NCI-H2196 (cell line): ENCODE measurements around the gene GPR68.
A peak's percentile ranks its signal among the peaks of the same experiment; 100 is the strongest.

Source experiments
- DNase-seq: peaks from one replicate; lab custom pipeline; 2025; ENCODE audit not compliant: unreplicated experiment; lab: John Stamatoyannopoulos, UW

GPR68 gene, protein sequence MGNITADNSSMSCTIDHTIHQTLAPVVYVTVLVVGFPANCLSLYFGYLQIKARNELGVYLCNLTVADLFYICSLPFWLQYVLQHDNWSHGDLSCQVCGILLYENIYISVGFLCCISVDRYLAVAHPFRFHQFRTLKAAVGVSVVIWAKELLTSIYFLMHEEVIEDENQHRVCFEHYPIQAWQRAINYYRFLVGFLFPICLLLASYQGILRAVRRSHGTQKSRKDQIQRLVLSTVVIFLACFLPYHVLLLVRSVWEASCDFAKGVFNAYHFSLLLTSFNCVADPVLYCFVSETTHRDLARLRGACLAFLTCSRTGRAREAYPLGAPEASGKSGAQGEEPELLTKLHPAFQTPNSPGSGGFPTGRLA

DNA sequence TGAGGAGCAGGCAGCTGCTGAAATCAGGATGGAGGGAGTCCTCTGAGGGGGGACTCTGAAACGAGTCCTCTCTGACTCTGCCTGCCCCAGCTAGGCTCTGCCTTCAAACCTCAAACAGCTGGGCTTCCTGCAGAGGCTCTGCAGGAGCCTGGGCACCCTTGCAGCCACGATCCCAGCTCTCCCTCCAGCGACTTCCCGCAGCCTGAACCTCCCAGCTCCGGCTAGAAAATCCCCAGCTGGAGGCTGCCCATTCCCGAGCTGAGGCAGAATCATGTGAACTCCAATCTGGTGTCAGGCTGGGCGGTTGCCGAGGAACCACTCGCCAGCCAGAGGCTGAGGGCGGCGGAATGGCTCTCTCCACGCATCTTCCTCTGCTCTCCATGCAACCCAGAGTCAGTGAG, at the start of gene GPR68:
GPR68 (minus strand) TSS at position 204 of the 401 bp plus-strand sequence. CDS start 9,654 bp downstream, outside the sequence.
- DNase-seq: no peak

DNA sequence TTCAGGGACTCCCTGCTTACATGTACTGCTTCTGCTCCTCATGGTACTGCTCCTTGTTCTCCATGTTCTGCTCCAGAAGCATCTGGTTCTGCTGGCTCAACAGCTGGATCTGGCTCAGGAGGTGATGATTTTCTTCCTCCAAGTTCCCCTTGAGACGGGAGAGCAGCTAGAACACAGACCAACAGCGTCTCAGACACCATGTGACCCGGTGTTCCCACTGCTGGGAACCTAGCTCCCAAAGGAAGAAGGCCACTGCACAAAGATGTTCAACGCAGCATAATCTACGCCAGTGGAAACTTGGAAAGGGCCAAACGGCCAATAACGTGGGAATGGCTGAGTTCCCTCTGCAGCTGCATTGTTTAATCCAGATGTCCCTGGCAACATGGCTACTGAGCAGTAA, 49.6 kb upstream of the GPR68 start:
- no peak for DNase-seq

DNA sequence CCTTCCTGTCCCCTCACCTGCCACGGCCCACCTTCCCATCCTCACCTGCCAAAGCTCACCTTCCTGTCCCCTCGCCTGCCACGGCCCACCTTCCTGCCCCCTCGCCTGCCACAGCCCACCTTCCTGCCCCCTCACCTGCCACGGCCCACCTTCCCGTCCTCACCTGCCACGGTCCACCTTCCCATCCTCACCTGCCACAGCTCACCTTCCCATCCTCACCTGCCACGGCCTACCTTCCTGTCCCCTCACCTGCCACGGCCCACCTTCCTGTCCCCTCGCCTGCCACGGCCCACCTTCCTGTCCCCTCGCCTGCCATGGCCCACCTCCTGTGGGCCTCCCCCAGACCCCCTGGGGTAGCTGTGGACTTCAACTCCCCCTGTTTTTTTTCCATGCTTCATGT, 48.8 kb upstream of the GPR68 start:
- no peak for DNase-seq

DNA sequence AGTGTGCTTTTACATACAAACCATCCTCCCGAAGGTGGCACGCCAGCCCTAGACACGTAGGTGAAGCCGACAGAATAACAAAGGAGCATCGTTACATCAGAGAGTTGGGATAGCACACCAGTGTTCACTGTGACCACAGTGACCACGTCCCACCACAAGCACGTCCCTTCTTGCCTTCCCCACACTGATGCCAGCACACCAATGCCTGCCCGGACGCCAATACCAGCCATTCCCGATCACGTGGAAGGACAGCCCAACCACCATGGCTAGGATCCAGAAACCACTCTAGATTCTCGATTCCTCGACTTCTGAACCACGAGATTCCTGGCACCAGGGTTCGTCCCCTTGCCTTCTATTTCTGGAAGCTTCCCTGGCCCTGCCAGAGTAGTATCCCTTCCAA, 48.0 kb upstream of the GPR68 start:
- DNase-seq: no peak

DNA sequence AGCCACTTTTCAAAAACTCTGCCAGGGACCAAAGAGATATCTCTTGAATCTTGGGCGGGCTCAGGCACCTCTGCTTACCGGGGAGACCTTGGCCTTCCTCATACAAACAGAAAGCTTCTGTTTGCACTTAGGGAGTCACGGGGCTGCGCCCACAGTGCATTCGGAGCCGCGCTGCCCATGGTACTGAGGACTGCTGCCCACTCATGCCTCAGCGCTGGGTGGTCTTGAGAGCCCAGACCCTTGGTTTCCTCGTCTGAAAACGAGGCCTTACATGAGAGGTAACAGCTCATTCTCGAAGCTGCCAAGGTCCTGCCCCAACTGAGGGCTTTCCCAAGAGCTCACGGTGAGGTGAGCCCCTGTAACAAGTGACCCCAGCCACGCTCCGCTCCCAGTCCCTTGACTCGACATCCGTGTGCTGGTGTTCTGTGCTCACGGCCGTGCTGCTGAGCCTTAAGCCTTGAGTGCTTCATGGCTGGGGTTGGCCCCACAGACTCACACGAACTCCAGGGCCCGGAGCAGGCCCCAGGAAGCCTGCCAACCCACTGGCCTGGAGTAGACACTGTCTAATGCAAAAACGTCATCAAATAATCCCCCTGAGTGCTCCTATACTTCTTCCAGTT, 47.4 kb upstream of the GPR68 start:
- DNase-seq: no peak

DNA sequence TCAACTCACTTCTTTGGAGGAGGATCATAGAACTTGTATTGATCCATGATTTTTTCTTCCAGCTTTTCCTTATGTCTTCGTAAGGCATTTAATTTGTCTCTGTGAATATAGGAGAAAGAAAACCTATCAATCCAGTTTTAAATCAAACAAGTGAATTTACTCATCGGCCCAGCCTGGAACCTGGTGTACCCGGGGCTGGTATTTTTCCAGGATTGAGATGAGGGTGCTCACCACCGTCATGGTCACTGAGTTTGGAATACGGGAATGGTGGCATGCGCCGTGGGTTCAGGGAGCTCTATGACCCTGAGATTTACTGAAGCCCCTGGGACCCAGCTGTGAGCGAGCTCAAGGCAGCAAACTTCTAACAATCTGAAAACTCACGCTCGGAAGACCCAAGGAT, 46.5 kb upstream of the GPR68 start:
- no peak for DNase-seq

DNA sequence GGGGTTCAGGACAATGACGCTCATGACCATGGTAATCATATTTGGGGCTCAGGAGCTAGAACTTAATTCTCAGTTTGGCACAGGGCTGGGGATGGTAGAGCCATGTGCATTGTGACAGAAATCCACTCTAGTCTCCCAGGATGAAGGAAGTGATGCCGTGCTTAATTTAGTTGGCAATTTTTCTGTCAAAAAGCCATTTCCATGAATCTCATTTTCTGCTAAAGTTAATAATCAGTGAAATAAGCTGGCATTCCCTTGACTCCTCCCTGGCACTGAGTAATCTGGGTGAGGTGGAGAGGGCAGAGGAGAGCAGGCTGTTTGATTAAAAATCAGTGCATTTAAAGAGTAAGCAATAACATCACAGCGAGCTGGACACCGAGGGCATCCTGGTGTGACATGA, 45.0 kb upstream of the GPR68 start:
- DNase-seq: no peak

DNA sequence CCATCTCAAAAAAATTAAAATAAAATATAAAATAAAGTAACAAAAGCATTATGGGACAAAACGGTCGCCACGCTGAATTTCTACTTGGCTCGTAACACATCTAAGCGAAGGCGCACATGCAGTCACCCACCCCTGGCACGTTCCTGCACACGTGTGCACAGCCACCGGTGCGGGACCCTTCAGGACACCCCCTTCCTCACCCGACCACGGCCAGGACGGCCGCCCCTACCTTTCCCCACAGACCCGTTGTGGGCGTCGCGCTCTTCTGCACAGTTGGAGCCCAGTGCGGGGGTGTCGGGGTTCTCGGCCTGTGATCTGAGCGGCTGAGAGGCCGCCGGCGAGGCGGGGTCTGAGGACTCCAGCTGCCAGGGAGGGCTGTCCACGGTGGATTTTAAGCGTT, 44.4 kb upstream of the GPR68 start:
- DNase-seq: no peak

DNA sequence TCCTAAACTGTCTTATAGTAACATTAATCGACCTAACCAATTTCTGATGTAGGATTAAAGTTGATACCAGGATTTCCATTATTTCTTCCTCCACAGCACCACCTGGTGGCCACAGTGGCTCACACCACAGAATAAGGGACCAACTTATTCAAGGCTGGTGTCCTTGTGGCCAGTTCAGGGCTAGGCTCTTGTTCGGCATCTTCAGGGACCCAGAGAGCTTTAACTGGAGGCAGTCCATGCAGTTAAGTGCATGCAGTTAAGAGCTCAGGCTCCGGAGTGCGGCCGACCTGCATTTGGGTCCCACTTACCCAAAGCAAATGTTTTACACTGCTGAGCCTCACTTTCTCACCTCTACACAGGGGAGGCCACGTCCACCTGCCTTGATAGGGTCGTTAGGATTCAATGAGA, 42.0 kb upstream of the GPR68 start:
- DNase-seq: peak; percentile 37

DNA sequence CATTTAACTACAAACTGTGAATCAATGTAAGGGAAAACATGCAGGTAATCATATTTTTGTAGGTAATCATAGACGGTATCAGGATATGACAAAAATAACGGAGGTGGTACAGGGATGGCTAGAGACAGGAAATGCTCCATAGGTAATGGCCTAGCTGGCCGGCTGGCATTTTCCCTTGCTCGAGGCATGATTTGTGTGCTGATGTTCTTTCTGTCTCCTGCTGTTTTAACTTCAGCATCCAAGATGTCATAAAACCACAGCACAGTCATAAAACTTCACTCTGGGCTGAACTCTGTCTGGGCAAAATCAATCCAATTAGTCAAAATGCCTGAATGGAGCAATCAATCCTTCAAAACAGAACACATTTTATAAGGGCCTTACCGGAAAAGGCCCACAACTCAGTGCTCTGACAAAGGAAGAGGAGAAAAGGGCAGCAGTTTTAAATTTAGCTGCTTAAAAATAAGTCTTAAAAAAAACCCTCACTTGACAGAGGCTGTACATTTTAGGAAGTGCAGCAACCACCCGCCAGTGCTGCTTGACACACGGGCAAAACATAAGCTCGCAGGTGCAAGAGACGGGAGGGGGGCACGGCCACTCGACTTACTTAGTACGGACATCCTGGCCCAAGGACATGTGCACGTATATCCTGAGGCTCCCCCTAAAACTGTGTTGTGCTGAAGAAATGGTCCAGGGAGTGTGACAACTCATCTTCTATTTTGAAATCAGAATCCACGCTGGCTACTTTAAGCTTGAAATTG, 40.5 kb upstream of the GPR68 start:
- no peak for DNase-seq

DNA sequence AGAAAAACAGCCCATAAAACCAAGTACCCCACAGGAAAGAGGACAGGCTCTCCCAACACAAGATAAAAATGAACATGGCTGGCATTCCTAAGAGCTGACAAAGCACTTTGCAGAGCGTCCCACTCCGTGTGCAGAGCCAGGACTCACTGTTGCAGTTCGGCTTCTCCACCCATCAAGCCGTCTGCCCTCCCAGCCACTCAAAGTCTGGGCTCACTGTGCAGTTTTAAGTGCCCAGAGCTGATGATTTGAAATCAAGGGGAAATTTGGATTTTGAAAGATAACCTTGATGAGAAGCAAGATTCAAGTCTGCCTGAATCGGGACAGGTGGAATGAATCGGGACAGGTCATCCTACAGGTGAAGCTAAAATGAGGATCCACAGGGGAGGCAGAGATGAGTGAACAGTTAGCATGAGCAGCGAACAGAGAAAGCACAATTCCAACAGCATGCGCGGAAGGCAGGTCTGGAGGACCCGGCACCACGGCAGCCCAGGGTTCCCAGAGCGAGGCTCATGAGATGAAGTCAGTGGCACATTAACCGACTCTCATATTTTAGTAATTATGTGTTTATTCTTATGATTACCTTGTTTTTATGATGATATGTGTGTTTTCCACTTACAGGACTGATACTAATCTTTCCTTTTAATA, 39.8 kb upstream of the GPR68 start:
- no peak for DNase-seq

DNA sequence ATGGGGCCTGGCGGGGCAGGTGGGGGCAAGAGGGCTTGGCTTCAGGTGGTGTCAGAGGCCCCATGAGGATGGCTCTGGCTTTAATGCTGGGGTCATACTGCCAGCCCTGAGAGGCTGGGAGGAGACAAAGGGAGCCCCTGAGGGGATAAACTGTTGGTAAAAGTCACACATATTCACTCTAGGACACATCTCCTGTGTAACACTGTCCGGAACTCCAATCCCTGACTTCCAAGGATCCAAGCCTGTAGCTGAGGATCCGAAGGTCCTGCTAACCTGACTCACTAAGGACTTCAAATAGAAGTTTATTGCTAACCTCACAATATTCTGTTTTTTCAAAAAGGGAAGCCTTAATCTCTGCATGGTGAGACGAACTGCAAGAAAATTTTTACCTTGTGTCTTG, 39.2 kb upstream of the GPR68 start:
- no peak for DNase-seq

DNA sequence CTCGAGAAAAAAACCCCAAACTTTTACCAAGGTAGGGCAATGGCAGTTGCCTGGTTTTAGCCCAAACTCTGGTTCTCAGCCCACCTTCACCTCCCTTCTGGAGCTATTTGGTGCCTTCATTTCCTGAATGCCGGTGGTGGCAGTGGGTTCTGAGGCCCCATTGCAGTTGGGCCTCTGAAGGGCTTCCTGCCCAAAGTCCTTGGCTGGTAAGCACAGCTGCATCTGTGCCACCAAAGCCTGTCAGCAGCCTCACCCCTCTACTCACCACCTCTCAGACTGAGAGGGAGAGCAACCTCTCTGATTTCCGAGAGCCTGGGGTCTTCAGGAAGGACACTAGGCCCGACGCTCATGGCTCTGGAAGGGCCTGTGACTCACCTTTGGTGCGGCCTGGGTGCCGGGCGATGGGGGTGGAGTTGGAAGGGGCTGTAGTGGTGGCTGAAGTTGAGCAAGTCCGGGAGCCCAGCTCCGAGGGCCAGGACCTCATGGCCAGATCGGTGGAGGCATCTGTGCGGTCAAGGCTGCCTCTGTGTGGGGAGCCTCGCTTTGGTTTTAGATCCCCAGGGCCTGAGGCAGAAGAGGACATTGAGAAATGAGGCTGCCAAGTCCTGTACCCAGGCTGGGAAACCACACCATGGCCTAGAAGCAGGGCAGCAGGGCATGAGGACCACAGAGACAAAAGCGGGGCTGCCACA, 38.6 kb upstream of the GPR68 start:
- no peak for DNase-seq

DNA sequence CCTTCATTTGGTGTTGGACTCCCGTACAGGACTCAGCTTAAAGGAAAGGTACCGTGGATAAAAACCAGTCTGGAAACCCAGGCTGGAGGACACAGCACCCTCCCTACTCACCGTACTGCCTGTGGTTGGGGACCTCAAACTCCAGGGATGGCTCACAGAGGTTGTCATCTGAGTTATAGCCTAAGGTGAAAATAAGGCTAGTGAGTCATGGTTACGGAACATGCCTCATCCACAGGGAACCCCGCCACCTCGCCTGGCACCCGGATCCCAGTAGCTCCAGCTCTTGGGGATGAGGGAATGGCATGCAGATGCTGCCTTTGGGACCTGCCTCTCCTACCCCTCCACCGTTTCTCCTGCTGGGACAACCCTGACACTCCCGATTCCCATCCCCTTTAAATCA, 36.8 kb upstream of the GPR68 start:
- DNase-seq: no peak

DNA sequence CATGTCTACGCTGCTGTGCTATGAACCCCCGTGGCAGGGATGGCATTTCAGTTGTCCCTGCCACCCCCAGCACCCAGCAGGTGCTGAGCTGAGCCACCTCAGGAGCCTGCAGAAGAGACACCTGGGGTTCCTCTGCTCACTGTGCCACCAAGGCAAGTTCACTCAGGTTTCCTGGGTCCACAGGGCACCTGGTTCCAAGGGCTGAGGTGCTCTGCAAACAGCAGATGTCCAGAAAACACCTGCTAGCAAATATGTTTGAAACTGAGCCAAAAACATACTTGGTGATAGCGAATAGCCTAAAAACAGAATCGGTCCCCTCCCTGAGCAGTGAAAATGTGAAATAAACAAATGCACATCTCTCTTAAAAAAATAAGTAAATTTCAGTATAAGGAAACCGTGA, 35.6 kb upstream of the GPR68 start:
- peak; percentile 36 for DNase-seq

DNA sequence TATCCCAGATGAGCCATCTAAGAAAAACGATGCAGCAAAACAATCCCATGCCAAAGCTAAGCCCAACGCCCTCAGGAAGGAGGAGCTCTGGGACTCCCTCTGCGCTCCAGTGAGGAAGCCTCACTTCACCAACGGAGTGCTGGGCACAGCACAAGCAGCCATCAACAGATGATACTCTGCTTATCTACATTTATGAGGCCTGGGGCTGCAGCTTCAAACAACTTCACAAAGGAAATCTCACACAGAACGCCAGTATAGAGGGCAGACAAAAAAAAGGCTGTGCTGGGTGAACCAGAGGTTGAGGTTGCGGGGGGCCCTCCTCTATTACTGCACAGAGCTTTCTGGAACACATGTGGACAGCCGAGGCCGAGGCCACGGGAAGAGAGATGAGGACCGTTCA, 34.9 kb upstream of the GPR68 start:
- no peak for DNase-seq

DNA sequence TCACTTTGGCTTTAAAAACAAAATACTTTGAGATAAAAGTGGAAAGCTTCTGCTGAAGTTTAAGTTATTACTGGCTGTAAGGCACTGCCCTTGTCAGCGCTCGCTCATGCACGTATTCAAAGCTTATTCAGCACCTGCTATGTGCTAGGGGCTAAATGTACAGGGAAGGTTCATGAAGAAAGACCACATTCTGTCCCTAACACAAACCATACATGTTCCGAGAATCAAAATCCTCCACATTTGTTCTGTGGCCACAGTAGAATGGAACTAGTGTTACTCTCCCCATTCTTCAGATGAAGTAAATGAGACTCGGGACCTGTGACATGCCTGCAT, 33.8 kb upstream of the GPR68 start:
- DNase-seq: no peak

DNA sequence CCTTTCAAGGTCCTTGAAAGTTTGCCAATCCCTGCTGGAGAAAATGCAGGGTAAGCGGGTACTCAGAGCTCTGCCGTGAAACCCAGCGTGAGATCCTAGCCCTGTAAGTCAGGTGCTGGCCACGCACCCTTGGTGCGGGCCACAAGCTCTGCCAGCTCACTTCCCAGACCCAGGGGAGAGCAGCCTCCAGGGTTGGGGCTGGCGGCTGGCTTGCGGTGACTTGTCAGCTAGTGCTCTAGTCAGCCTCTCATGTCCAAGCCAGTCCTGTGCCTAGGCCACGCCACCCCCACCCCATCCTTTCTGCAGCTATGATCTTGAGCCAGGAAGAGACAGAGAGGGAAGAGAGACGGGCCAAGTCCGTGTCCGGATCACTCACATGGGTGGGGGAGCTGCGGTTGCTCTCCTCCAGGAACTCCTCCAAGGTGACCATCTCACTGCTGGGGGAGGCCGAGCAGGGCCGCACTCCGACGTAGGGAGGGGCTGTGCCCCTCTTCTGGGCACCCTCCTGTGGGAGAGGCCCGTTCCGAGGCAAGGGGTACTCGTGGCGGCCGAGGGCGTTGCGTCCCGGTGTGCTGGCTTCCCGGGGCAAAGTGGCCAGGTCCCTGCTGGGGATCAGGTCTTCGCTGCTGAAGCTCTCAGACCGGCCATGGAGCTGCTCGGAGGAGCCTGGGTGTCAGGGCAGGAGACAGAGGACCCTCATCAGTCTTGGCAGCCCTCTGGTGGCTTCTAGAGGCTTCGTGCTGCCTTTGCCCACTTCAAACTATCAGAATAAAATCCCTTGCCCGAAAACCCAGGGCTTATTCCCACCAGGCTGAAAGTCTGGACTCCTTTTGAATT, 33.3 kb upstream of the GPR68 start:
- DNase-seq: no peak

DNA sequence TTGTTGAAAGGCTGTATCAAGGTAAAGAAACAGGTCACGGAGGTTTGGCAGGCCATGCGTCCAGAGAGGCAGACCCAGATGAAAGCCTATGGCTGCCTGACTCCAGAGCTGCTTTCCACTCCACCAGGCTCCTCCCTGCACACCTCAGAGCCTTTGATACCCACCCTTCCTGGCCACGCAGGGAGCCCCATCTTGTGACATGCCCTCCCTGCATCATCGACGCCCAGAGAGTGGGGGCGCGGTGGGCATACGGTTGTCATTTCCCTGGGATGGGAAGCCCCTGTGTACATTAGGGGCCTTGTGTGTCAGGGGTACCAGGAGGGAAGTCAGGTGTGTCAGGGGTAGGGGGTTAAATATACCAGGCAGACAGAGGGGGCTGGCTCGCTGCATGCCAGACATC, 30.3 kb upstream of the GPR68 start:
- no peak for DNase-seq

DNA sequence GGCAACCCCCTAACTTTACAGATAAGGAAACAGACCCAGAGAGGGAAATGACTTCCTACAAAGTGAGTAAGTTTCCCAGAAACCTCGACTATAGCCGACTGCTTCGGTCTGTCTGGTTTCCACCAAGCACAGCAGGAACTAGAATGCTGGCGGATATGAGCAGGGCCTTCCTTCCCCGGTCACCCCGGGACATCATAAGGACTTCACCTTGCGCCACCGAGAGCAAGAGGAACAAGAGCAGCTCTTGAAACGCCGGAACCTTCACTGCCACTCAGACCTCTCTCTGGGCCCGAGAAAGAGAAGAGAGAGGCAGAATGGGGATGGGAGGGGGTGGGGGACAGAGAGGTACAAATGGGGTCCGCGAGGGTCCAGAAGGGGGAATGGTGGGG, 29.4 kb upstream of the GPR68 start:
- no peak for DNase-seq
